ENCODE data around the gene ZGPAT. TPM values are rescaled to one million over a fixed set of nuclear protein-coding genes. Genes with fewer than 3 reads are reported as not detected.

Gene ZGPAT
- total and polyA plus RNA-seq, 10 of the 15 experiments (the other 5 are each of a cell fraction or from before 2014, with no cell fraction given): 0.58 to 52.9 (median 18.0) TPM

GRCh38 chr20:63738687-63739129, 30.9 kb downstream of the ZGPAT start:
- Histone ChIP-seq H3K9me3 (replicated peaks; ENCODE audit: control insufficient read depth, insufficient read depth, low read length) (no peaks in the 10 kb centered on the region), H3K9ac (ENCODE audit: control insufficient read depth, insufficient read depth, low read length) (no peak overlapping the region; the same call in 1 of the 2 replicates), H4K20me1 (ENCODE audit: control insufficient read depth, insufficient read depth) (no peaks in the 10 kb centered on the region), H3K4me3 (peak overlapping the region; percentile 84), H2AFZ (ENCODE audit: control insufficient read depth, low read depth, low read length) (no peak overlapping the region), H3K36me3 (ENCODE audit: control insufficient read depth in 2 of 2, insufficient read depth in 2 of 2, low read length in 1 of 2) (peaks cover 5 to 22% of the 10 kb centered on the region in 2 experiments; a peak in 3 of 4 replicates), H3K4me2 (ENCODE audit: control insufficient read depth, insufficient read depth) (peak overlapping the region; percentile 93), H3K79me2 (ENCODE audit: control insufficient read depth, insufficient read depth, low read length) (peaks cover 17% of the 10 kb centered on the region), H3K27ac (ENCODE audit: control insufficient read depth, insufficient read depth) (no peak overlapping the region; the same call in 1 of the 2 replicates), H3K4me1 (ENCODE audit: control insufficient read depth, insufficient read depth, low read length) (peaks cover 33% of the 10 kb centered on the region), H3K27me3 (replicated peaks in 1 of 2; ENCODE audit: control insufficient read depth in 2 of 2, insufficient read depth in 2 of 2, low read length in 1 of 2) (no peaks in the 10 kb centered on the region)
- BruUV-seq (replicated peaks): TSS peak; percentile 29
- SMC1A ChIA-PET (ENCODE audit: uncharacterized antibody, unreplicated experiment): interaction anchor here (0.6 kb wide), 1 partner anchor 11 kb away, joined by 3 read pairs; no protein-coding TSS in a partner anchor
- no peak for DNase-seq (ENCODE audit: low read depth, low spot score)
- WGBS (ENCODE audit: insufficient coverage, insufficient replicate concordance, low lambda C conversion rate, missing lambda C conversion rate): 44% methylated on average over 26 of the region's 26 CpGs
- TF ChIP-seq BMI1 (IDR thresholded peaks at IDR 0.05; ENCODE audit: borderline replicate concordance) (no peak), BHLHE40 (IDR thresholded peaks at IDR 0.05; ENCODE audit: borderline replicate concordance in 1 of 2, low read depth in 2 of 2, low read length in 1 of 2) (peak in 1 of 2 experiments; percentile 67; a peak in 1 of 4 replicates)
- CTCF ChIA-PET: interaction anchor here (0.6 to 2.9 kb wide), 5 partner anchors 31 to 235 kb away, joined by 3 to 28 read pairs (median 3); partner anchors contain the start of genes ARFRP1 and ZGPAT
- RAD21 ChIA-PET (ENCODE audit: unreplicated experiment): interaction anchor here (1.0 to 4.2 kb wide), 4 partner anchors 31 to 201 kb away, joined by 3 to 32 read pairs (median 4); partner anchors contain the start of genes ARFRP1, PTK6, TPD52L2 and ZGPAT
- no peak for FAIRE-seq
- in situ Hi-C loops (cut with MboI): no loop called here
- intact Hi-C loops (cut with micrococcal nuclease; ENCODE audit: unreplicated experiment): no loop called here
- POLR2A ChIA-PET: interaction anchor here (0.6 to 1.4 kb wide), 4 partner anchors 31 to 217 kb away, joined by 3 to 6 read pairs (median 4); partner anchors contain the start of genes ARFRP1 and ZGPAT
- ATAC-seq: peak; percentile 1; the same call in 1 of the 3 replicates

DNA sequence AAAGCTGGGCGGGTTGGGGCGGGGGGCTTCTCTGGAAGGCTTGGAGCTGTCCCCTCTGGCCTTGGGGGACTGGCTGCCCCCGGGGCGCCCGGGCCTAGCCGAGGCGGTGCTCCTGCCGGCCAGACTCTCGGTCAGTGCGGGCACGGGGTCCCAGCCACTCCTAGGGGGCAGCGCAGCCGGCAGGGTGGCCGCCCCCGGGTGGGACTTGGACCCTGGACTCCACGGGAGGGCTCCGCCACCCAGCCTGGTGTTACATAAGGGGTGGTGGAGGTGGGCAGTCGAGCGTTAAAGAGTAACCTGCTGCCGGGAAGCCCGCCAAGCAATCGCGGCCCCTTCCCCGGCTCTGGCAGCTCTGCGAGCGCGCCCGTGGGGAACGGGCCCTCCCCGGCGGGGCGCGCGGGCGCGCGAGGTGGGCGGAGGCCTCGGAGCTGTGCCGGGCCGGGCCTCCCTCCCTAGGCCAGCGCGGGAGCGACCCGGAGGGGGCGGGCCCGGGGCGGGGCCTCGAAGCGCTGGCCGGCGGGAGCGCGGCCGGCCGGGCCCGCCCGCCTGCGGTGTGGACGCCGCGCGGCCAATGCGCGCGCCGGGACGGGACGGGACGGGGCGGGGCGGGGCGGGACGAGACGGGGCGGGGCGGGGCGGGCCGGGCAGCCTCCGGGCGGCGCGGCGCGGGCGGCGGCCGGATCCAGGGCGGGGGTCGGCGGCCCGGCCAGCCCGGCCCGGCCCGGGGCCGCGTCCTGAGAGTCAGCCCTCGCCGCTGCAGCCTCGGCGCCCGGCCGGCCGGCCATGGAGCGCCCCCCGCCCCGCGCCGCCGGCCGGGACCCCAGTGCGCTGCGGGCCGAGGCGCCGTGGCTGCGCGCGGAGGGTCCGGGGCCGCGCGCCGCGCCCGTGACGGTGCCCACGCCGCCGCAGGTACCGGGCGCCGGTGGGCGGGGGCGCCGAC, 31.6 kb downstream of the ZGPAT start, which contains the start of gene SLC2A4RG:
TSS of gene SLC2A4RG (plus strand) at position 647 of the 940 bp plus-strand sequence. CDS start at position 784, 137 bp downstream.
- no peaks in the 10 kb centered on the region for H3K27me3 ChIP-seq (replicated peaks in 1 of 2; ENCODE audit: control insufficient read depth in 2 of 2, insufficient read depth in 2 of 2, low read length in 1 of 2)
- POLR2A ChIA-PET: interaction anchor here (0.6 to 1.4 kb wide), 5 partner anchors 32 to 307 kb away, joined by 3 to 6 read pairs (median 3); partner anchors contain the start of genes ARFRP1 and ZGPAT
- H3K4me1 ChIP-seq (ENCODE audit: control insufficient read depth, insufficient read depth, low read length): peaks cover 33% of the 10 kb centered on the region
- H4K20me1 ChIP-seq (ENCODE audit: control insufficient read depth, insufficient read depth): no peaks in the 10 kb centered on the region
- peaks cover 5 to 17% of the 10 kb centered on the region in 2 experiments; a peak in 3 of 4 replicates for H3K36me3 ChIP-seq (ENCODE audit: control insufficient read depth in 2 of 2, insufficient read depth in 2 of 2, low read length in 1 of 2)
- DNase-seq (ENCODE audit: low read depth, low spot score): no peak
- H3K27ac ChIP-seq (ENCODE audit: control insufficient read depth, insufficient read depth): peak within 1 kb of the TSS; percentile 72
- in situ Hi-C loops (cut with MboI) (no loop called here), intact Hi-C loops (cut with micrococcal nuclease; ENCODE audit: unreplicated experiment) (no loop called here)
- SMC1A ChIA-PET (ENCODE audit: uncharacterized antibody, unreplicated experiment): interaction anchor here (0.6 kb wide), 1 partner anchor 11 kb away, joined by 3 read pairs; no protein-coding TSS in a partner anchor
- H3K4me2 ChIP-seq (ENCODE audit: control insufficient read depth, insufficient read depth): peak within 1 kb of the TSS; percentile 93
- under 1% methylated on average over 55 of the region's 136 CpGs for WGBS (ENCODE audit: insufficient coverage, insufficient replicate concordance, low lambda C conversion rate, missing lambda C conversion rate)
- peak; percentile 55 for ATAC-seq
- peak within 1 kb of the TSS; percentile 77 for H3K9ac ChIP-seq (ENCODE audit: control insufficient read depth, insufficient read depth, low read length)
- H2AFZ ChIP-seq (ENCODE audit: control insufficient read depth, low read depth, low read length): peak within 1 kb of the TSS; percentile 37
- no peaks in the 10 kb centered on the region for H3K9me3 ChIP-seq (replicated peaks; ENCODE audit: control insufficient read depth, insufficient read depth, low read length)
- FAIRE-seq: no peak
- H3K4me3 ChIP-seq: peak within 1 kb of the TSS; percentile 84
- BruUV-seq (replicated peaks): no TSS peak
- H3K79me2 ChIP-seq (ENCODE audit: control insufficient read depth, insufficient read depth, low read length): peaks cover 17% of the 10 kb centered on the region
- CTCF ChIA-PET: interaction anchor here (0.6 to 1.3 kb wide), 3 partner anchors 32 to 160 kb away, joined by 3 to 7 read pairs (median 3); partner anchors contain the start of genes ARFRP1 and ZGPAT
- RAD21 ChIA-PET (ENCODE audit: unreplicated experiment): interaction anchor here (1.0 to 4.2 kb wide), 3 partner anchors 32 to 125 kb away, joined by 3 to 32 read pairs (median 3); partner anchors contain the start of genes ARFRP1, TPD52L2 and ZGPAT
- TF ChIP-seq CEBPB (IDR thresholded peaks at IDR 0.05; ENCODE audit: borderline replicate concordance in 1 of 2, low read depth in 2 of 2, low read length in 2 of 2): no peak
- no peak for TF ChIP-seq SUZ12 (IDR thresholded peaks at IDR 0.05; ENCODE audit: unreplicated experiment)
- no peak for TF ChIP-seq SMAD1 (IDR thresholded peaks at IDR 0.05; ENCODE audit: low read depth, partially characterized antibody)
- no peak for TF ChIP-seq PAX5 (IDR thresholded peaks at IDR 0.05; ENCODE audit: borderline replicate concordance, low read depth, low read length)
- TF ChIP-seq IKZF1 (conservative IDR thresholded peaks at IDR 0.05): no peak
- TF ChIP-seq, protein P1, sequence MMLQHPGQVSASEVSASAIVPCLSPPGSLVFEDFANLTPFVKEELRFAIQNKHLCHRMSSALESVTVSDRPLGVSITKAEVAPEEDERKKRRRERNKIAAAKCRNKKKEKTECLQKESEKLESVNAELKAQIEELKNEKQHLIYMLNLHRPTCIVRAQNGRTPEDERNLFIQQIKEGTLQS (IDR thresholded peaks at IDR 0.05; ENCODE audit: borderline replicate concordance, extremely low read depth, low read depth, low read length): no peak
- TF ChIP-seq, protein P2, sequence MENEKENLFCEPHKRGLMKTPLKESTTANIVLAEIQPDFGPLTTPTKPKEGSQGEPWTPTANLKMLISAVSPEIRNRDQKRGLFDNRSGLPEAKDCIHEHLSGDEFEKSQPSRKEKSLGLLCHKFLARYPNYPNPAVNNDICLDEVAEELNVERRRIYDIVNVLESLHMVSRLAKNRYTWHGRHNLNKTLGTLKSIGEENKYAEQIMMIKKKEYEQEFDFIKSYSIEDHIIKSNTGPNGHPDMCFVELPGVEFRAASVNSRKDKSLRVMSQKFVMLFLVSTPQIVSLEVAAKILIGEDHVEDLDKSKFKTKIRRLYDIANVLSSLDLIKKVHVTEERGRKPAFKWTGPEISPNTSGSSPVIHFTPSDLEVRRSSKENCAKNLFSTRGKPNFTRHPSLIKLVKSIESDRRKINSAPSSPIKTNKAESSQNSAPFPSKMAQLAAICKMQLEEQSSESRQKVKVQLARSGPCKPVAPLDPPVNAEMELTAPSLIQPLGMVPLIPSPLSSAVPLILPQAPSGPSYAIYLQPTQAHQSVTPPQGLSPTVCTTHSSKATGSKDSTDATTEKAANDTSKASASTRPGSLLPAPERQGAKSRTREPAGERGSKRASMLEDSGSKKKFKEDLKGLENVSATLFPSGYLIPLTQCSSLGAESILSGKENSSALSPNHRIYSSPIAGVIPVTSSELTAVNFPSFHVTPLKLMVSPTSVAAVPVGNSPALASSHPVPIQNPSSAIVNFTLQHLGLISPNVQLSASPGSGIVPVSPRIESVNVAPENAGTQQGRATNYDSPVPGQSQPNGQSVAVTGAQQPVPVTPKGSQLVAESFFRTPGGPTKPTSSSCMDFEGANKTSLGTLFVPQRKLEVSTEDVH (IDR thresholded peaks at IDR 0.05; ENCODE audit: low read depth, partially characterized antibody): no peak

All from GM12878 (cell line).